SK-N-SH (cell line): Measurements from ENCODE around the gene OR5B2. TPM values are rescaled to one million over a fixed set of nuclear protein-coding genes. Genes with fewer than 3 reads are reported as not detected.

Experiments used
- CTCF ChIA-PET: fragments of 300-600, 350-600 bp; formaldehyde crosslinking; extraction: SDS; loops from one replicate; lab custom pipeline; 2021; lab: Yijun Ruan, JAX
- POLR2A ChIA-PET: fragments of 350-600 bp; sonication (Branson Sonifier 250); formaldehyde crosslinking; extraction: SDS; loops from one replicate; lab custom pipeline; 2020; ENCODE audit warnings: antibody characterized with exemption, inconsistent platforms; lab: Yijun Ruan, JAX
- DNase-seq: peaks from one replicate; pipeline ENCODE4 v3.0.0; 2012
- H2AFZ ChIP-seq: fragments of 200-600 bp; sonication (generic); 2 replicates; pipeline ENCODE4 v1.8.1; 2016; ENCODE audit warnings: antibody characterized with exemption, mild to moderate bottlenecking, low read depth
- H3F3A ChIP-seq: fragments of 200-600 bp; sonication (generic); replicated peaks from 2 replicates; pipeline ENCODE3; 2016; ENCODE audit warnings: antibody characterized with exemption, mild to moderate bottlenecking; ENCODE audit not compliant: insufficient read depth
- H3K27ac ChIP-seq, 2 experiments: fragments of 200-500 bp in 1 of 2; fragments of 200-600 bp in 1 of 2; sonication (Bioruptor generic) in 1 of 2; sonication (generic), shearing (Covaris generic) in 1 of 2; 2 replicates each; pipeline versions ENCODE4 v1.5.1 to v1.6.1; 2014 to 2016; ENCODE audit warnings: low read depth in 2 of 2, inconsistent platforms in 1 of 2, low read length in 1 of 2, mild to moderate bottlenecking in 1 of 2, mixed read lengths in 1 of 2
- H3K27me3 ChIP-seq: fragments of 200-600 bp; sonication (generic), shearing (Covaris generic); 2 replicates; pipeline ENCODE4 v1.6.1; 2016; ENCODE audit warnings: mixed run types; ENCODE audit not compliant: insufficient read depth
- H3K36me3 ChIP-seq, 2 experiments: fragments of 200-500 bp in 1 of 2; fragments of 200-600 bp in 1 of 2; sonication (Bioruptor generic) in 1 of 2; sonication (generic) in 1 of 2; replicated peaks in 1 of 2; 2 replicates each; pipeline versions ENCODE3 to v1.5.1; 2014 to 2016; ENCODE audit warnings: low read length in 1 of 2, mild to moderate bottlenecking in 1 of 2; ENCODE audit not compliant: insufficient read depth in 2 of 2, control insufficient read depth in 1 of 2
- H3K4me1 ChIP-seq, 2 experiments: fragments of 200-500 bp in 1 of 2; fragments of 200-600 bp in 1 of 2; sonication (Bioruptor generic) in 1 of 2; sonication (generic), shearing (Covaris generic) in 1 of 2; 2 replicates each; pipeline versions ENCODE4 v1.5.1 to v1.6.1; 2014 to 2016; ENCODE audit warnings: low read depth in 1 of 2, low read length in 1 of 2, mixed run types in 1 of 2; ENCODE audit not compliant: insufficient read depth in 2 of 2, control insufficient read depth in 1 of 2
- H3K4me2 ChIP-seq: fragments of 200-600 bp; sonication (generic), shearing (Covaris generic); 2 replicates; pipeline ENCODE4 v1.6.1; 2017; ENCODE audit warnings: mixed run types
- H3K4me3 ChIP-seq, 2 experiments: fragments of 200-500 bp in 1 of 2; fragments of 200-600 bp in 1 of 2; sonication (Bioruptor generic) in 1 of 2; sonication (generic), shearing (Covaris generic) in 1 of 2; 2 replicates each; pipeline versions ENCODE4 v1.5.1 to v1.8.1; 2014 to 2016; ENCODE audit warnings: low read depth in 2 of 2, inconsistent platforms in 1 of 2, low read length in 1 of 2, mild to moderate bottlenecking in 1 of 2, mixed read lengths in 1 of 2, moderate library complexity in 1 of 2
- H3K79me2 ChIP-seq: fragments of 200-600 bp; sonication (generic); 2 replicates; pipeline ENCODE4 v1.8.1; 2017; ENCODE audit warnings: mild to moderate bottlenecking; ENCODE audit not compliant: insufficient read depth
- H3K9ac ChIP-seq: fragments of 200-600 bp; sonication (generic); 2 replicates; pipeline ENCODE4 v1.6.1; 2017; ENCODE audit warnings: mixed run types
- H3K9me2 ChIP-seq: fragments of 200-600 bp; sonication (generic); 2 replicates; pipeline ENCODE4 v1.6.1; 2017; ENCODE audit warnings: mixed run types
- H3K9me3 ChIP-seq: fragments of 200-600 bp; sonication (generic); 2 replicates; pipeline ENCODE4 v1.6.1; 2017; ENCODE audit warnings: mixed run types, mild to moderate bottlenecking, moderate library complexity
- H4K20me1 ChIP-seq: fragments of 200-600 bp; sonication (generic); 2 replicates; pipeline ENCODE4 v1.6.1; 2017; ENCODE audit warnings: mild to moderate bottlenecking, mixed run types; ENCODE audit not compliant: insufficient read depth
- CHD2 ChIP-seq: fragments of 150-350 bp; IDR thresholded peaks from 2 replicates; pipeline ENCODE4 v1.6.1; 2018; ENCODE audit warnings: low read length; ENCODE audit not compliant: partially characterized antibody
- EP300 ChIP-seq, 2 experiments: IDR thresholded peaks; 2 replicates each; pipeline versions ENCODE4 v1.4.0 to v1.6.1; 2012; ENCODE audit warnings: borderline replicate concordance in 1 of 2, low read depth in 1 of 2, low read length in 1 of 2
- EZH2phosphoT487 ChIP-seq: fragments of 200-600 bp; sonication (generic); IDR thresholded peaks from 2 replicates; pipeline ENCODE4 v1.6.1; 2017; ENCODE audit warnings: low read depth, mixed run types, mild to moderate bottlenecking, antibody characterized with exemption, moderate library complexity, borderline replicate concordance
- FOXJ3 ChIP-seq: sonication (generic); formaldehyde crosslinking; IDR thresholded peaks from 2 replicates; pipeline ENCODE4 v1.5.1; 2020; ENCODE audit warnings: mild to moderate bottlenecking, missing genetic modification reagents
- FOXM1 ChIP-seq: IDR thresholded peaks from 2 replicates; pipeline ENCODE4 v1.4.0; 2012; ENCODE audit warnings: low read depth, mild to moderate bottlenecking
- GABPA ChIP-seq: IDR thresholded peaks from 2 replicates; pipeline ENCODE4 v1.4.0; 2012; ENCODE audit warnings: low read depth, mild to moderate bottlenecking
- GATA2 ChIP-seq: sonication (generic); formaldehyde crosslinking; IDR thresholded peaks from 2 replicates; pipeline ENCODE4 v1.5.0; 2020; ENCODE audit warnings: mild to moderate bottlenecking, missing genetic modification reagents
- MAX ChIP-seq: IDR thresholded peaks from 2 replicates; pipeline ENCODE4 v1.4.0; 2012; ENCODE audit warnings: low read depth
- NFIC ChIP-seq: IDR thresholded peaks from 2 replicates; pipeline ENCODE4 v1.4.0; 2012; ENCODE audit warnings: borderline replicate concordance
- NRF1 ChIP-seq: IDR thresholded peaks from 2 replicates; pipeline ENCODE4 v1.6.1; 2012; ENCODE audit warnings: low read depth, mild to moderate bottlenecking, low read length
- PBX3 ChIP-seq: IDR thresholded peaks from 2 replicates; pipeline ENCODE4; 2012
- POLR2AphosphoS5 ChIP-seq: IDR thresholded peaks from 2 replicates; pipeline ENCODE4 v1.6.1; 2012; ENCODE audit warnings: low read depth, low read length
- RAD21 ChIP-seq: IDR thresholded peaks from 2 replicates; pipeline ENCODE4 v1.6.1; 2012; ENCODE audit warnings: mild to moderate bottlenecking, low read length
- RCOR1 ChIP-seq: fragments of 150-350 bp; IDR thresholded peaks from 2 replicates; pipeline ENCODE4 v1.6.1; 2017; ENCODE audit warnings: antibody characterized with exemption, low read length
- REST ChIP-seq: IDR thresholded peaks from 2 replicates; pipeline ENCODE4 v1.6.1; 2012; ENCODE audit warnings: mild to moderate bottlenecking, low read depth, low read length, moderate library complexity
- RFX5 ChIP-seq: IDR thresholded peaks from 2 replicates; pipeline ENCODE4 v1.6.1; 2012; ENCODE audit warnings: mild to moderate bottlenecking, improper control_type of control experiment, low read length
- RXRA ChIP-seq: IDR thresholded peaks from 2 replicates; pipeline ENCODE4 v1.4.0; 2012; ENCODE audit warnings: low read depth, mild to moderate bottlenecking, borderline replicate concordance
- SMC3 ChIP-seq: IDR thresholded peaks from 2 replicates; pipeline ENCODE4 v1.6.1; 2012; ENCODE audit warnings: low read depth, low read length, improper control_type of control experiment
- TAF1 ChIP-seq: IDR thresholded peaks from 2 replicates; pipeline ENCODE4 v1.6.1; 2012; ENCODE audit warnings: low read depth, mild to moderate bottlenecking, low read length, moderate library complexity, borderline replicate concordance
- TEAD4 ChIP-seq: IDR thresholded peaks from 2 replicates; pipeline ENCODE4 v1.4.0; 2012; ENCODE audit warnings: mild to moderate bottlenecking, borderline replicate concordance; ENCODE audit not compliant: insufficient read depth
- USF1 ChIP-seq: IDR thresholded peaks from 2 replicates; pipeline ENCODE4 v1.4.0; 2012; ENCODE audit warnings: low read depth, borderline replicate concordance
- WGBS: methylation state at CpG from one replicate; pipeline ENCODE4 v1.1.6; 2017; ENCODE audit warnings: low lambda C conversion rate; 5-methylcytosine and 5-hydroxymethylcytosine counted together
- polyA plus RNA-seq, 3 experiments: library from polyadenylated mRNA; depleted of rRNA; stranded (reverse); fragments of >200 nt; gene quantifications; 2 replicates each; pipeline ENCODE4 v1.2.3, GENCODE V29; 2012

Gene OR5B2
- polyA plus RNA-seq, 1 of the 3 experiments (the other 2 are of a cell fraction): not detected

GRCh38 chr11:58471892-58472291, 44.0 kb upstream of the OR5B2 start (continued):
- no peak for TF ChIP-seq REST
- TF ChIP-seq NFIC: no peak
- TF ChIP-seq TEAD4: no peak
- no peak for TF ChIP-seq PBX3
- TF ChIP-seq CHD2: no peak
- no peak for TF ChIP-seq FOXM1
- TF ChIP-seq GATA2: no peak
- TF ChIP-seq RAD21: no peak
- TF ChIP-seq RXRA: no peak
- no peak for TF ChIP-seq RFX5
- TF ChIP-seq TAF1: no peak
- no peak for TF ChIP-seq RCOR1
- no peak for TF ChIP-seq FOXJ3 (CRISPR knock-in tag)
- no peak for TF ChIP-seq USF1
- TF ChIP-seq, all 33 proteins: peak for 0

- no peak overlapping the region for H3K9ac ChIP-seq
Measured at GRCh38 chr11:58466293-58466692, 38.4 kb upstream of the OR5B2 start.

More at GRCh38 chr11:58466293-58466692, 38.4 kb upstream of the OR5B2 start:
- no peak for DNase-seq
- ChIA-PET POLR2A (no interaction called here), CTCF (interaction anchor here (0.6 kb wide), 1 partner anchor 383 kb away, joined by 3 read pairs; no protein-coding TSS in a partner anchor)
- H4K20me1 ChIP-seq: no peaks in the 10 kb centered on the region
- no peak overlapping the region for H2AFZ ChIP-seq
- no peaks in the 10 kb centered on the region for H3K4me1 ChIP-seq
- H3K4me3 ChIP-seq: no peak overlapping the region
- no peak overlapping the region for H3K27ac ChIP-seq
- no peak overlapping the region for H3K4me2 ChIP-seq
- peaks cover under 1% of the 10 kb centered on the region; the same call in 1 of the 2 replicates for H3K9me3 ChIP-seq
- no peaks in the 10 kb centered on the region for H3K9me2 ChIP-seq
- WGBS: 0% methylated on average over 1 of the region's 1 CpG
- H3K79me2 ChIP-seq: no peaks in the 10 kb centered on the region
- no peaks in the 10 kb centered on the region for H3K27me3 ChIP-seq
- no peak for TF ChIP-seq MAX
- TF ChIP-seq NRF1: no peak
- TF ChIP-seq CHD2: no peak
- no peak for TF ChIP-seq USF1
- no peak for TF ChIP-seq SMC3
- no peak for TF ChIP-seq PBX3
- TF ChIP-seq GABPA: no peak
- TF ChIP-seq EP300 (IDR thresholded peaks at IDR 0.05; ENCODE audit: borderline replicate concordance in 1 of 2, low read depth in 1 of 2, low read length in 1 of 2): no peak
- TF ChIP-seq EZH2phosphoT487: no peak
- TF ChIP-seq FOXM1: no peak
- TF ChIP-seq RAD21: no peak
- TF ChIP-seq POLR2AphosphoS5: no peak
- H3F3A ChIP-seq: no peaks in the 10 kb centered on the region
- no peaks in the 10 kb centered on the region for H3K36me3 ChIP-seq
